Activated CD8-positive, alpha-beta memory T cell treated with anti-CD3 and anti-CD28 coated beads for 36 hours (primary cell): ENCODE measurements around the gene KATNB1. TPM values are rescaled to one million over a fixed set of nuclear protein-coding genes. Genes with fewer than 3 reads are reported as not detected.
"Not testable (repeated sequence)": the region's sequence is repeated elsewhere in the genome, so short reads cannot be mapped to it uniquely, and the experiment has no call there.

Experiments used
- CTCF ChIA-PET: fragments of 350-600 bp; sonication (Branson Sonifier 250); formaldehyde crosslinking; loops from one replicate; lab custom pipeline; 2021; ENCODE audit warnings: antibody characterized with exemption; lab: Charles Lee
- POLR2A ChIA-PET: fragments of 350-600 bp; sonication (Branson Sonifier 250); formaldehyde crosslinking; loops from one replicate; lab custom pipeline; 2021; ENCODE audit warnings: antibody characterized with exemption; lab: Charles Lee
- total RNA-seq, 2 experiments: library from RNA; stranded (reverse); gene quantifications; one replicate each; pipeline ENCODE4 v1.2.3, GENCODE V29; 2021

Gene KATNB1
- total RNA-seq, 2 experiments from 2014 or later = 58.6 to 64.3 TPM

DNA sequence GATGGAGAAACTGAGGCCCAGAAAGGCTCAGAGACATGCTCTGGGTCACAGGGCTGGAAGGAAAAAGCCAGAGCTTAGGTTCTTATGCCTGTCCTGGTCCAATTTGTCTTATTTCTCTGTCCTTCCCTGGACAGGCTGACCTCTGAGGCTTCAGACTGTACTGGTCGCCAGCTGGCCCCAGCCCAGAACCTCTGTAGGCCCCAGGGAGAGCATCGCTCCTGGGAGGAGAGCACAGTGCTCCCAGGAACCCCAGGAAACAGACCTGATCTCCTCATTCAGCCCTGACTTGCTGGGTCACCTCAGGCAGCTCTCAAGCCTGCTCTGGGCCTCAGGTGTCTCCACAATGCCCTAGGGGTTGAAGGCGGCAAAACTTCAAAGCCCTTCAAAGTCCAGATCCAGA lies 36.1 kb upstream of the KATNB1 start:
- ChIA-PET POLR2A (no interaction called here), CTCF (no interaction called here)

DNA sequence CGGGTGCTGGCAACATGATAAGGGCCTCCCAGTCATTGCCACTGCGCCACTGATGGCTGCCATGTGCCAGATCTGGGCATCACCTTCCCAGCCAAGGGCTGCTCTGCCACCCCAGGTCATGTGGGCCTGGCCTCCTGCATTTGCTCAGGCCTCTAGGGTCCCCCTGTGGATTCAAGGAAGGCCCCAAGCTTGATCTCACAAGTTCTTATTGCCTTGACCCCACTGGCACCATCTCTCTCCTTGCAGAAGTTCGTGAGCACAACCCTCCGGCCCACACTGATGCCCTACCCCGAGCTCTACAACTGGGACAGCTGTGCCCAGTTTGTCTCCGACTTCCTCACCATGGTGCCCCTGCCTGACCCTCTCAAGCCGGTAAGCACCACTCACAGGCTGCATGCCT lies 35.7 kb upstream of the KATNB1 start:
- CTCF ChIA-PET = interaction anchor here (0.6 kb wide), 1 partner anchor 366 kb away, joined by 3 read pairs; no protein-coding TSS in a partner anchor
- POLR2A ChIA-PET = no interaction called here

DNA sequence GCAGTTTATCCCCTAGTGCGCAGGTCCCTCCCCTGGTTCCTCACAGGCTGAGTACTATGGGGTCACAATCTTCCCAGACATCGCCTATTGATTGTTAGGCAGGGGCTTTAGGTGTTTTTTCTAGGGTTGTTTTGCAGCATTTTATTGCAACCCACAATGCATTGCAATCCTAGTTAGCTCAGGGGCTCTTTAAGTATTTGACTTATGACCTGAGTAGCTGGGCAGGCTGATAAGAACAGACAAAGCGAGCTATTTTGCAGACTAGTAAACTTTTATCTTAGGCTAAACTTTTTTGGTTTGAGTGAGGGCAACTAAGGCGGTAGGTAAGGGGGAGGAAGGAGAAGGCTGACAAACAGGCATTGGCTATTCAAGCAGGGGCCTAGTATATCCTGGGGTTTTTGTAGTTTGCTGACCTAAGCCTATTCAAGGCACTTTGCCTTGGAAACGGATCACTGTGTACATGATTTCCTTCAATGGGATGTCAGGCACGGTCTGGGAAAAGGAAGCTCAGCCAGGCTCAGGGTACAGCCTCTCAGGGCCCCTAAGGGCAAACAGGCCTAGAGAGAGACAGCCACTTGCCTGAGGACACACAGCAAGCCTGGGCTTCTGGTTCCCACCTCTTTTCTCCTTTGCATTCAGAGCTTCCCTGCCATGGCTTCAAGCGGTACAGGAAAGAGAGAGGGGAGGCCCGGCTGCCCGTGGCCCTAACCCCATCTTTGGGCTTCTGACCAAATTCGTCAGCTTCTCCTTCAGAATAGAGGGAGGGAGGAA lies 34.6 kb upstream of the KATNB1 start:
- POLR2A ChIA-PET = no interaction called here
- CTCF ChIA-PET = interaction anchor here (0.6 kb wide), 1 partner anchor 258 kb away, joined by 4 read pairs; no protein-coding TSS in a partner anchor

DNA sequence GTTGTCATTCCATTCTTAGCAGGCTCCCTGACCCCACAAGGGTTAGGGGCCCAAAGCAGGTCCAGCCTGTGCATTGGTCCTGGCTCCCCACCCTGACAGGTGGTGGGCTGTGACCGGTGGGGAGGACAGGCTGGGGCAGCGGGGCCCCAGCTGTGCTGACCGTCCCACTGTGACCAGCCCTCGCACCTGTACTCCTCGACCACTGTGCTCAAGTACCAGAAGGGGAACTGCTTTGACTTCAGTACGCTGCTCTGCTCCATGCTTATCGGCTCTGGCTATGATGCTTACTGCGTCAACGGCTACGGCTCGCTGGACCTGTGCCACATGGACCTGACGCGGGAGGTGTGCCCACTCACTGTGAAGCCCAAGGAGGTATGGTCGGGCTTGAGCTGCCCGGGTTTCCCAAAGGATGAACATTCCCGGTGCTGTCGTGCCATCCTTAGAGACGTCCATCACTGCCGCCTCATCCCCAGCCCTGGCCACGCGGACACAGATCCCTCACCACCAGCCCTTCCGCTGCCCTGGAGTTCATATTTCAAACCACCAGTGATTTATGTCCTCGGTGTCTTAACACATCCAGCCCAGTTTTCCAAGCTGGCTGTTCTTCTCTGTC lies 33.7 kb upstream of the KATNB1 start:
- CTCF ChIA-PET = no interaction called here
- POLR2A ChIA-PET = no interaction called here

DNA sequence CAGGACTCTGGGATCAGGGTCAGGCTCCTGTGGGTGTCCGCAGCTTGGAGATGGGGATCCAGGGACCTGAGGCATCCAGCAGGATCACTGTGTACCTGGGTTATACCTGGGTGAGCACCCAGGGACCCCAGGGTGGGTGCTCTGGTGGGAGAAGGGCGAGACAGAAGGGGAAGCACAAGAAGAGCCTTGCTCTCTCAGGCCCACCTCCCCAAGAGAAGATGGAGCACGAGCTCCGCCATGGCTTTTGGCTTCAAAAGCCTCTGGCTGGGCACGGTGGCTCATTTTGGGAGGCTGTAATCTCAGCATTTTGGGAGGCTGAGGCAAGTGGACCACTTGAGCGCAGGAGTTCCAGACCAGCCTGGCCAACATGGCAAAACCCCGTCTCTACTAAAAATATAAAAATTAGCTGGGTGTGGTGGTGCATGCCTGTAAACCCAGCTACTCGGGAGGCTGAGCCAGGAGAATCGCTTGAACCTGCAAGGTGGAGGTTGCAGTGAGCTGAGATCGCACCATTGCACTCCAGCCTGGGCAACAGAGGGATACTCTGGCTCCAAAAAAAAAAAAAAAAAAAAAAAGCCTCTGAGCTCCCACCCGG lies 32.1 kb upstream of the KATNB1 start:
- ChIA-PET POLR2A (no interaction called here), CTCF (interaction anchor here (0.6 to 1.0 kb wide), 2 partner anchors 54 to 295 kb away, joined by 3 read pairs; no protein-coding TSS in a partner anchor)

DNA sequence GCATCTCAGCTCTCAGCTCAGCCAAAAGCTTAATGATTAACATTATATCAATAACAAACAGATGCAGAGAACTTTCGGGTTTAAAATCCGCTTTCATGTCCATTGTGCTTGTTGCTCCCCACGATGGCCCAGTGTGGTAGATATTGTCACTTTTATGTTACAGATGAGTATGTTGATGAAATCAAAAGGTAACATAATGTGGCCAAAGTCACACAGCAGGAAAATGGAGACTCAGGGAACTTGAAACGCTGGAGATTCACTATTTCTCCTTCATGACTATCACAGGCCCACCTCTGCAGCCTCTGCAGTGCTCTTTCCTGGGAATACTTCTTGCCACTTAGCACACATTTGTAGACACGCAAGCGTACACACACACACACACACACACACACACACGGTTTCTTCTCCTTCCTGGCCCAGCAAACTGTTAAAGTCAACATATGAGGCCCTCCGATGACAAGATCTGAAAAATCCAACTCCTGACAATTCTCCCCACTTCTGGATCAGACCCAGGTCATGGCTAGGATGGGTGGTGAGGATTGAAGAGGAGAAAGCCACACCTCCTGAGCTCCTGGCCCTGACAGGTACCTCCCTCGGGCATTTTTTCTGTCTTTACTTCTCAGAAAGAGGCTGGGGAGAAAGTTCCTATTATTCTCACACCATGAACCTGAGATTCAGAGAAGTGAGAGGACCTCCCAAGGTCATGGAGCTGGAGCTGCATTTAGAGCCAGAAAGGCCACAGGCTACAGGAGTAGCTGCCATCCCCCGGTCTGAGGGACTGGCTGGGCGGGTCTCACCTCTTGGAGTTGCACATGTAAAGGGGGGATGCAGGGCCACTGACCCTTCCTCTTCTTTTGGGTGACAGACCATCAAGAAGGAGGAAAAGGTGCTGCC lies 31.3 kb upstream of the KATNB1 start:
- ChIA-PET CTCF (interaction anchor here (0.6 to 1.0 kb wide), 2 partner anchors 55 to 294 kb away, joined by 3 read pairs; no protein-coding TSS in a partner anchor), POLR2A (no interaction called here)

DNA sequence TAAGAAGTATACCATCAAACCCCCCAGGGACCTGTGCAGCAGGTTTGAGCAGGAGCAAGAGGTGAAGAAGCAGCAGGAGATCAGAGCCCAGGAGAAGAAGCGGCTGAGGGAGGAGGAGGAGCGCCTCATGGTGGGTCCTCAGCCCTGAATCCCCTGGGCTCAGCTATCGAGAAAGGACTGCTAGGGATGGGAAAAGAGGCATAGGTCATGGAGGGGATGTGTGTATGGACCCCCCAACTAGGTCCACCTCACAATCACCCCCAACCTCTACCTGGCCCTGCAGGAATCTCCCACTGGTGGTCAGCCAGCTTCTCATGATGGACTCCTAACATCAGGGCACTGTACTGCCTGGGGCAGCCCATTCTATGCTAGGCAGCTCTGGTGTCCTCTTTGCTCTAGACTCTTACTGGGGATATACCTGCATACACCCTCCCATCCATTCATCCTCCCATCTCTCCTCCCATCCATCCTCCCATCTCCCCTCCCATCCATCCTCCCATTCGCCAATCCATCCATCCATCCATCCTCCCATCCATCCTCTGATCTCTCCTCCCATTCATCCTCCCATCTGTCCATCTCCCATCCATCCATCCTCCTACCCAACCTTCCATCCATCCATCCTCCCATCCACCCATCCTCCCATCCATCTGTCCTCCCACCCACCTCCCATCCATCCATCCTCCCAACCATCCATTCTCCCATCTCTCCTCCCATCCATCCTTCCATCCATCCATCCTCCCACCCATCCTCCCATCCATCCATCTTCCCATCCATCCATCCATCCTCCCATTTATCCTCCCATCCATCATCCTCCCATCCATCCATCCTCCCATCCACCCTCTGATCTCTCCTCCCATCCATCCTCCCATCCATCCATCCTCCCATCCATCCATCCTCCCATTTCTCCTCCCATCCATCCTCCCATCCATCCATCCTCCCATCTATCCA lies 30.4 kb upstream of the KATNB1 start:
- CTCF ChIA-PET = no interaction called here

DNA sequence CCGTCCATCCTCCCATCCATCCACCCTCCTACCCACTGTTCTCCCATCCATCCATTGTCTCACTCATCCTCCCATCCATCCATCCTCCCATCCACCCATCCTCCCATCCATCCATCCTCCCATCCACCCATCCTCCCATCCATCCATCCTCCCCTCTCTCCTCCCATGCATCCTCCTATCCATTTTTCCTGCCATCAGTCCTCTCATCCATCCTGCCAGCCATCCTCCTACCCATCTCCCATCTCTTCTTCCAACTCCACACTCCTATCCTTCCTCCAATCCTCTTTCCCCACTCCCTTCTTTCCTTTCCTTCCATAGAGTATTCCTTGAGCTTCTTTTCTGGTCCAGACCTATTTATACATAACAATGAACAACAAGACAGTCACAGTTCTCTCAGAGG lies 28.9 kb upstream of the KATNB1 start:
- POLR2A ChIA-PET = no interaction called here
- CTCF ChIA-PET = interaction anchor here (0.9 kb wide), 1 partner anchor 16 kb away, joined by 3 read pairs; no protein-coding TSS in a partner anchor

More for the DNA sequence above, 30.4 kb upstream of the KATNB1 start:
- POLR2A ChIA-PET = no interaction called here

DNA sequence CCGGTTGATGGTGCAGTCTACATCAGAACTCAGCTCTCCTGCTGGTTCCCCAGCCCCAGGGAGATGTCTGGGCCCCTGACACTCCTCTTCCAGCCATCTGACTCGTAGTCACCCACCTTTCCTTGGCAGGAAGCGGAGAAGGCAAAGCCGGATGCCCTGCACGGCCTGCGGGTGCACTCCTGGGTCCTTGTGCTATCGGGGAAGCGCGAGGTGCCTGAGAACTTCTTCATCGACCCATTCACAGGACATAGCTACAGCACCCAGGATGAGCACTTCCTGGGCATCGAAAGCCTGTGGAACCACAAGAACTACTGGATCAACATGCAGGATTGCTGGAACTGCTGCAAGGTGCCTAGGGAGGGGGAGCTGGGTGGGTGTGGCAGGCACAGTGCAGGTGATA lies 28.2 kb upstream of the KATNB1 start:
- CTCF ChIA-PET = interaction anchor here (0.9 kb wide), 1 partner anchor 17 kb away, joined by 3 read pairs; no protein-coding TSS in a partner anchor

DNA sequence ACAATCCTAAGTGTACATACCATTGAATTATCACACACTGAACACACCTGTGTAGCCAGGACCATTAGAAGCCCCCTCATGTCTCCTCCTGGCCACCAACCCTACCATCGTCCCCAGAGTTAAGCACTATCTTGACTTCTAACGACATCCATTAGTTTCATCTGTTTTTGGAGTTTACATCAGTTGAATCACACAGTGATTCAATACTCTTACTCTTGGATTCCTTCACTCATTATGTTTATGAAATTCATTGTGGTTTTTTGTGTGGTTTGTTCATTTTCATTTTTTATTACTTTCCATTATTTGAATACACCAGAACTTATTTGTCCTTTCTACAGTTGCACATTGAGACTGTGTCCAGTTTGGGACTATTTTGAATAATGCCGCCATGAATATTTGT lies 27.4 kb upstream of the KATNB1 start:
- POLR2A ChIA-PET = no interaction called here
- CTCF ChIA-PET = no interaction called here

More for the DNA sequence above, 28.2 kb upstream of the KATNB1 start:
- POLR2A ChIA-PET = no interaction called here

DNA sequence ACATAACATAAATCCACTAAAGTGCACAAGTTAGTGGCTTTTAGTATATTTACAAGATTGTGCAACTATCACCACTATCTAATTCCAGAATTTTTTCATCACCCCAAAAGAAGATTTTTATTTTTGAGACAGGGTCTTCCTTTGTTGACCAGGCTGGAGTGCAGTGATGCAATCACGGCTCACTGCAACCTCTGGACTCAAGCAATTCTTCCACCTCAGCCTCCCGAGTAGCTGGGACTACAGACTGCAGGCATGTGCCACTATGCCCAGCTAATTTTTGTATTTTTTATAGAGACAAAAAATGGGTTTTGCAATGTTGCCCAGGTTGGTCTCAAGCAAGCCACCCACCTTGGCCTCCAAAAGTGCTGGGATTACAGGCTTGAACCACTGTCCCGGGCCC lies 25.9 kb upstream of the KATNB1 start:
- POLR2A ChIA-PET = no interaction called here
- CTCF ChIA-PET = no interaction called here

DNA sequence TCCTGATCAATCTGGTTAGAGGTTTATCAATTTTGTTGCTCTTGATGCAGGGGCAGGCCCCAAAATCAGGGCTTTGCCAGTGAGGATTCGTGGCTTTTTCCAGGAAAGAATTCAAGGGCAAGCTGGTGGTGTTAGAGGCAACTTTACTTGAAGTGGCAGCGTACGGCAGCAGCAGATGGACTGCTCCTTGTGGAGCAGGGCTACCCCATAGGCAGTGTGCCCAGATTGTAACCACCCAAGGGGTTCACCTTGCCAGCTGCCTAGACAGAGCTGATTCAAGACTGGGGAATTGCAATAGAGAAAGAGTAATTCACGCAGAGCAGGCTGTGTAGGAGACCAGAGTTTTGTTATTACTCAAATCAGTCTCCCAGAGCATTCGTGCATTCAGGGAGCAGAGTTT lies 24.2 kb upstream of the KATNB1 start:
- ChIA-PET CTCF (interaction anchor here (1.0 to 2.0 kb wide), 3 partner anchors 63 to 141 kb away, joined by 3 to 10 read pairs (median 3); no protein-coding TSS in a partner anchor), POLR2A (interaction anchor here (0.6 kb wide), 1 partner anchor 67 kb away, joined by 4 read pairs; no protein-coding TSS in a partner anchor)

DNA sequence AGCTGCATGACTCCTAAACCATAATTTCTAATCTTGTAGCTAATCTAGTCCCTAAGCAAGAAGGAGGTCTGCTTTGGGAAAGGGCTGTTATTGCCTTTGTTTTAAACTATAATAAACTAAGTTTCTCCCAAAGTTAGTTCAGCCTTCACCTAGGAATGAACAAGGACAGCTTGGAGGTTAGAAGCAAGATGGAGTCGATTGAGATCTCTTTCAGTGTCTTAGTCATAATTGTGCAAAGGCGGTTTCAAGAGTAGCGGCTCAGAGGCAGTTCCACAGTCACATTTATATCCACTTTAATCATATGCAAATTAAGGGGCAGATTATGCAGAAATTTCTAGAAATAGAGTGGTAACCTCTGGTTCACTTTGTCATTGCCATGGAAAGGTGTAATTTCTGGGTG lies 23.6 kb upstream of the KATNB1 start:
- CTCF ChIA-PET = interaction anchor here (1.0 to 2.0 kb wide), 4 partner anchors 9 to 141 kb away, joined by 3 to 10 read pairs (median 3); no protein-coding TSS in a partner anchor

DNA sequence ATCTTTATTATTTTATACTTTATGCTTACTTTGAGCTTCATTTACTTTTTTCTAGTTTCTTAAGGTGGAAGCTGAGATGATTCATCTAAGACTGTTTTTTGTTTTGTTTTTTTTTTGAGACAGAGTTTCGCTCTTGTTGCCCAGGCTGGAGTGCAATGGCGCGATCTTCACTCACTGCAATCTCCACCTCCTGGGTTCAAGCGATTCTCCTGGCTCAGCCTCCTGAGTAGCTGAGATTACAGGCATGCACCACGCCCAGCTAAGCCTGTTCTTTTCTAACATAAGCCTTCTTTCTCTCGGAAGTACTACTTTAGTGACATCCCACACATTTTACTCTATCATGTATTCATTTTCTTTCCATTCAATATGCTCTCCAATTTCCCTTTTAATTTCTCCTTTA lies 23.0 kb upstream of the KATNB1 start:
- POLR2A ChIA-PET = not testable (repeated sequence)
- CTCF ChIA-PET = interaction anchor here (1.1 to 2.0 kb wide), 2 partner anchors 9 to 136 kb away, joined by 3 to 10 read pairs; no protein-coding TSS in a partner anchor

More for the DNA sequence above, 23.6 kb upstream of the KATNB1 start:
- POLR2A ChIA-PET = no interaction called here

DNA sequence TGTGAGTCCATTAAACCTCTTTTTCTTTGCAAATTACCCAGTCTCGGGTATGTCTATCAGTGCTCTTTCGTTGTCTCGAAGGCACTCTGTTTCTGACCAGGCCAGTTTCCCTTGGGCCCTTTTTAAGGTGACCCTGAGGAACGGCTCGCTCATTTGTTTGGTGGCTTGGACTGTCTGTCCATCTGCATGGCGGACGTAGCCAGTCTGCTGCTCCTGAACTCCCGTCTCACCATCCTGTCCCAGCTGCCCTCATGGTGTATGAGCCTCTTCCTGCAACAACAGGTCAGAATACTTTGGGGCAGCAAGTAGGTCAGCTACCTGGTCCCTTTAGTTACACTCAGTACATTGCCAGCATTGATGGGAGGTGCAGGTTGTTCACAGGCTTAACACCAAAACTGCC lies 22.0 kb upstream of the KATNB1 start:
- ChIA-PET POLR2A (no interaction called here), CTCF (no interaction called here)

DNA sequence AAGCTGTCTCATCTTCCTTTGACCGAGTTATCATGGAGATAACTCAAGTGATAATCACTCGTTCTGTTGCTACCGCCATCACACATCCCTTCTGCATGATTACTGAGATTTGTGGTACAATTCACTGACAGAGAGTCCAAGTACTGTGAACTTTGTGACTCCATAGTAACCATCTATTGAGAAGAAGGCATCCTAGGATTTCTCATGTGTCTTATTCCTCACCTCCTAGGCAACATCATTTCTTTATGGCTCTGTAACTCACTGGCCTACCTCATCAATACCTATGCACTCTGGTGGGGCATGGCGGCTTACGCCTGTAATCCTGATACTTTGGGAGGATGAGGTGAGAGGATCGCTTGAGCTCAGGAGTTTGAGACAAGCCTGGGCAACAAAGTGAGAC lies 21.5 kb upstream of the KATNB1 start:
- CTCF ChIA-PET = no interaction called here
- POLR2A ChIA-PET = no interaction called here

DNA sequence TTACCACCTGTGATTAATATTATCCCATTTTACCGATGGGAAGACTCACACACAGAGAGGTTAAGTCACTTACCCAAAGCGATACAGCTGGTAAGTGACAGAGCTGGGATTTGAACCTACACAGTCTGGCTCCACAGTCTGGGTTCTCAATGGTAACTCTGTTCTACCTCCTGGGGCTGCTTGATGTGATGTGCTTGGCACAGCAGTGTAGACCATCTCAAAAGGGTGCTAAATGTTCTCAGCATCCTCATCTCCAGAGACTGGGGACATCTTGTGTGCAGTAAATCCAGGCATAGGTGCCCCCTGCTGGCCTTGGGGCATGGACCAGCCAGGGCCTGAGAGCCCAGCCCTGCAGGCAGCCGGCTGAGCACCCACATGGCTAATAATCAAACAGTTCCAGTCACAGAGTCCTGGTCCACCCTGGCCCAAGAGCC lies 15.4 kb upstream of the KATNB1 start:
- POLR2A ChIA-PET = no interaction called here
- CTCF ChIA-PET = no interaction called here
